ENCODE results near the gene CDH3. TPM values are rescaled to one million over a fixed set of nuclear protein-coding genes. Genes with fewer than 3 reads are reported as not detected.
A peak's percentile ranks its signal among the peaks of the same experiment; 100 is the strongest.

Gene CDH3
- total RNA-seq, 1 donor = not detected

DNA sequence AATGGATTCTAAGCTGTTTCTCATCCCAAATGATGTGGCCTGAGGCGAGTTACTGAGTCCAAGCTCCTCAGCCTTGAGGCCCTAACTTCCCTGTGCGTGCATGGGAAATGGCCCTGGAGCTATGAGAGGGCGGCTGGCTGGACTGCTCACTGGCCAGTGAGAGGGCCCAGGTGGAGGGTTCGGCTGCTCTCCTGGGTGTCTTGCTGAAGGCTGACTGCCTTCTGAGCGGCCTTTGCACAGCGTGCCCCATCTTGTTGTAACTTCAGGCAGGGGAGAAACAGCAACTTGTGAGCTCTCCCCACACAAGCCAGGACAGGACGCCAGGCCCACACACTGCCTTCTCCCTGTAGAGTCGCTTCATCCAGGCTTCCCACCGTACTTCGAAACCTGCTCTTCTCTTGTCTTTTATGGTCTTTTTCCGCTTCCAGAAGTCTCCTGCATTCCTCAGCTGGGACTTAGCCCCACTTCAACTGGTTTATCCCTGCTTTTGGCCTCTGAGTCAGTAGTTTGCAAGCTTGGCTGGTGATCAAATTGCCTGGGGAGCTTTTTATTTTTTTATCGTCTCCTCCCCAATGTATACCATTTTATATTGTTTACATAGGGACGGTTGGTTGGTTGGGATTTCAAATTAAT lies 13.3 kb downstream of the CDH3 start:
- no peak for TF ChIP-seq CTCF (IDR thresholded peaks at IDR 0.05; ENCODE audit: insufficient read depth, low read length)
- no peak overlapping the region for H3K4me3 ChIP-seq (ENCODE audit: low read depth, low read length)
- DNase-seq (ENCODE audit: low read depth) = peak; percentile 37

GRCh38 chr16:68658974-68659360 lies 13.9 kb downstream of the CDH3 start:
- no peak for TF ChIP-seq CTCF (IDR thresholded peaks at IDR 0.05; ENCODE audit: insufficient read depth, low read length)
- H3K4me3 ChIP-seq (ENCODE audit: low read depth, low read length) = no peak overlapping the region
- DNase-seq (ENCODE audit: low read depth) = no peak

- H3K4me3 ChIP-seq (ENCODE audit: low read depth, low read length) = no peak overlapping the region
- no peak for TF ChIP-seq CTCF (IDR thresholded peaks at IDR 0.05; ENCODE audit: insufficient read depth, low read length)
- no peak for DNase-seq (ENCODE audit: low read depth)
These were observed 14.6 kb downstream of the CDH3 start for GRCh38 chr16:68659412-68660358.

GRCh38 chr16:68660359-68660795 lies 15.3 kb downstream of the CDH3 start:
- no peak overlapping the region for H3K4me3 ChIP-seq (ENCODE audit: low read depth, low read length)
- no peak for DNase-seq (ENCODE audit: low read depth)
- no peak for TF ChIP-seq CTCF (IDR thresholded peaks at IDR 0.05; ENCODE audit: insufficient read depth, low read length)

DNA sequence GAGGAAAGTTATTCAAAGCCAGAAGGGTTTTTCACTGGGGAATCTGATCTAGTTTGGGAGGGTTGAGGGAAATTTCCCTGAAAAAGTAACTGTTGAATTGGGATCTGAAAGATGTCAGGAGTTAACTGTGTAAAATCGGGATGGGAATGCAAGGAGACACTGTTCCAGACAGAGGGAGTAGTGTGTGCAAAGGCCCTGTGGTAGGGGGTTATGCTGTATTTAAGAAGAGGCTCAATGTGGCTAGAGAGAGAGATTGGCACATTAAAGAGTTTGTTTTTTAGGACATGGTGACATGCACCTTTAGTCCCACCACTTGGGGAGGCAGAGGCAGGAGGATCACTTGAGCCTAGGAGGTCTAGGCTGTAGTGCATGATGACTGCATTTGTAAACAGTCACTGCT lies 16.9 kb downstream of the CDH3 start:
- no peak overlapping the region for H3K4me3 ChIP-seq (ENCODE audit: low read depth, low read length)
- DNase-seq (ENCODE audit: low read depth) = no peak
- no peak for TF ChIP-seq CTCF (IDR thresholded peaks at IDR 0.05; ENCODE audit: insufficient read depth, low read length)

DNA sequence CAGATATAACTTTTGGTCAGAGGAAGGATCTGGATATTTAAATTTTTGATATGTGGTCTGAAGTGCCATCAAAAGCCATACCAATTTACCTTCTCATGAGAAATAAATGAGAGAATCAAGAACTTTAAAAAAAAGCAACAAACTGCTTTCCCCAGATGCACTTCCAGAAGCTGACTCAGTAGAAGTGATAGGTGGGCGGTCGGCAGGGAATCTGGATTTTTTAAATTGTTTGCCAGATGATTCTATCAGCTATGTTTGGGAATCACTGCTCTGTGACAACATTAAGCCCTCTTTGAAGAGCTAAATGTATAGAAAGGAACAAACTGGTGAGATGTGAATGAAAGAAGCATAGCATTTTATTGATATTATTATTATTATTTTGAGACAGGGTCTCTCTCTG lies 19.2 kb downstream of the CDH3 start:
- TF ChIP-seq CTCF (IDR thresholded peaks at IDR 0.05; ENCODE audit: insufficient read depth, low read length) = no peak
- no peak for DNase-seq (ENCODE audit: low read depth)
- no peak overlapping the region for H3K4me3 ChIP-seq (ENCODE audit: low read depth, low read length)
